H1 (cell line): Measurements from ENCODE around the gene CRPPA. TPM values are rescaled to one million over a fixed set of nuclear protein-coding genes. Genes with fewer than 3 reads are reported as not detected.

Source experiments
- CTCF ChIA-PET: fragments of 300-600 bp; sonication (Branson Sonifier 250); formaldehyde crosslinking; loops from one replicate; lab custom pipeline; 2021; ENCODE audit not compliant: partially characterized antibody; lab: Charles Lee
- POLR2A ChIA-PET: fragments of 300-600 bp; sonication (Branson Sonifier 250); formaldehyde crosslinking; loops from one replicate; lab custom pipeline; 2021; ENCODE audit warnings: inconsistent platforms; ENCODE audit not compliant: partially characterized antibody; lab: Charles Lee
- DNase-seq, 2 experiments: peaks; one replicate each; pipeline versions ENCODE4 v3.0.0 to v3.0.0-alpha.2; 2010 to 2022; ENCODE audit warnings: low spot score in 2 of 2, low read depth in 1 of 2, mixed read lengths in 1 of 2
- FAIRE-seq: peaks from 2 replicates; lab custom pipeline; 2011; peaks lifted over from hg19 to GRCh38; lab: Jason Lieb, UNC
- H2AFZ ChIP-seq: 2 replicates; pipeline ENCODE4 v1.8.1; 2012; ENCODE audit warnings: low read length, inconsistent platforms
- H2AK5ac ChIP-seq: 2 replicates; pipeline ENCODE4 v1.6.1; 2013; ENCODE audit warnings: low read depth, low read length
- H2BK120ac ChIP-seq: replicated peaks from 2 replicates; pipeline ENCODE3; 2013; ENCODE audit warnings: low read depth, low read length, inconsistent platforms
- H2BK12ac ChIP-seq: 2 replicates; pipeline ENCODE4 v1.6.1; 2013; ENCODE audit warnings: low read depth, low read length
- H2BK15ac ChIP-seq: 2 replicates; pipeline ENCODE4 v1.6.1; 2013; ENCODE audit warnings: low read length
- H2BK20ac ChIP-seq: 2 replicates; pipeline ENCODE4 v1.6.1; 2013; ENCODE audit warnings: low read length
- H2BK5ac ChIP-seq: 2 replicates; pipeline ENCODE4 v1.6.1; 2013; ENCODE audit warnings: low read depth, low read length
- H3K14ac ChIP-seq: 2 replicates; pipeline ENCODE4 v1.6.1; 2013; ENCODE audit warnings: inconsistent platforms; ENCODE audit not compliant: insufficient read length
- H3K18ac ChIP-seq: 2 replicates; pipeline ENCODE4 v1.6.1; 2013; ENCODE audit warnings: low read length; ENCODE audit errors: extremely low read depth
- H3K23ac ChIP-seq: 2 replicates; pipeline ENCODE4 v1.6.1; 2013; ENCODE audit warnings: inconsistent platforms; ENCODE audit not compliant: insufficient read length
- H3K23me2 ChIP-seq: 2 replicates; pipeline ENCODE4 v1.6.1; 2013; ENCODE audit warnings: low read depth, low read length
- H3K27ac ChIP-seq: 2 replicates; pipeline ENCODE4 v1.6.1; 2011; ENCODE audit warnings: low read depth, low read length, inconsistent platforms
- H3K27me3 ChIP-seq, 4 experiments: replicated peaks in 1 of 4; 1 replicate in 1 of 4; 2 replicates in 3 of 4; pipeline versions ENCODE4 v1.6.1 to v1.8.1; 2011 to 2013; ENCODE audit warnings: low read length in 3 of 4, mild to moderate bottlenecking in 3 of 4, inconsistent platforms in 2 of 4, mixed read lengths in 2 of 4, moderate library complexity in 1 of 4; ENCODE audit not compliant: control insufficient read depth in 3 of 4, insufficient read depth in 3 of 4; ENCODE audit errors: extremely low read depth in 1 of 4
- H3K36me3 ChIP-seq, 4 experiments: 2 replicates each; pipeline versions ENCODE4 v1.6.1 to v1.8.1; 2011 to 2013; ENCODE audit warnings: mild to moderate bottlenecking in 4 of 4, low read length in 3 of 4, moderate library complexity in 2 of 4, control low read depth in 1 of 4, inconsistent platforms in 1 of 4; ENCODE audit not compliant: insufficient read depth in 4 of 4, control insufficient read depth in 2 of 4
- H3K4ac ChIP-seq: replicated peaks from 2 replicates; pipeline ENCODE3; 2013; ENCODE audit warnings: low read length, low read depth, mixed read lengths, inconsistent platforms; ENCODE audit not compliant: insufficient read length
- H3K4me1 ChIP-seq, 4 experiments: replicated peaks in 1 of 4; 1 replicate in 1 of 4; 2 replicates in 3 of 4; pipeline versions ENCODE4 v1.6.1 to v1.8.1; 2011 to 2013; ENCODE audit warnings: low read length in 3 of 4, inconsistent platforms in 2 of 4, mixed read lengths in 1 of 4; ENCODE audit not compliant: insufficient read depth in 4 of 4, control insufficient read depth in 3 of 4
- H3K4me2 ChIP-seq, 2 experiments: 2 replicates each; pipeline versions ENCODE4 v1.6.1 to v1.8.1; 2011 to 2013; ENCODE audit warnings: low read depth in 2 of 2, low read length in 2 of 2, control low read depth in 1 of 2, inconsistent platforms in 1 of 2, mild to moderate bottlenecking in 1 of 2; ENCODE audit not compliant: insufficient read depth in 1 of 2
- H3K4me3 ChIP-seq, 4 experiments: fragments of 200-600, 300-600 bp in 1 of 4; sonication (generic), shearing (Covaris generic), sonication (Bioruptor Twin) in 1 of 4; 2 replicates each; pipeline versions ENCODE4 v1.5.1 to v1.8.1; 2011 to 2016; ENCODE audit warnings: low read length in 4 of 4, low read depth in 3 of 4, control low read depth in 2 of 4, inconsistent platforms in 2 of 4, mild to moderate bottlenecking in 2 of 4, mixed read lengths in 1 of 4, moderate library complexity in 1 of 4; ENCODE audit not compliant: insufficient read depth in 2 of 4; ENCODE audit errors: extremely low read depth in 1 of 4
- H3K56ac ChIP-seq: replicated peaks from 2 replicates; pipeline ENCODE3; 2013; ENCODE audit warnings: low read depth, mild to moderate bottlenecking, mixed read lengths, low read length, inconsistent platforms; ENCODE audit not compliant: insufficient read length
- H3K79me1 ChIP-seq: 2 replicates; pipeline ENCODE4 v1.6.1; 2013; ENCODE audit warnings: low read depth, low read length, control low read depth
- H3K79me2 ChIP-seq, 2 experiments: 2 replicates each; pipeline versions ENCODE4 v1.6.1 to v1.8.1; 2012 to 2013; ENCODE audit warnings: low read length in 2 of 2, mild to moderate bottlenecking in 2 of 2, inconsistent platforms in 1 of 2; ENCODE audit not compliant: insufficient read depth in 2 of 2, control insufficient read depth in 1 of 2
- H3K9ac ChIP-seq, 4 experiments: replicated peaks in 1 of 4; 1 replicate in 1 of 4; 2 replicates in 3 of 4; pipeline versions ENCODE4 v1.6.1 to v1.8.1; 2011 to 2013; ENCODE audit warnings: low read depth in 3 of 4, low read length in 3 of 4, control low read depth in 2 of 4, mild to moderate bottlenecking in 2 of 4, moderate library complexity in 2 of 4, inconsistent platforms in 1 of 4; ENCODE audit errors: extremely low read depth in 1 of 4
- H3K9me3 ChIP-seq, 2 experiments: 2 replicates each; pipeline versions ENCODE4 v1.6.1 to v1.8.1; 2012 to 2013; ENCODE audit warnings: mild to moderate bottlenecking in 2 of 2, moderate library complexity in 2 of 2, control low read depth in 1 of 2, inconsistent platforms in 1 of 2, low read depth in 1 of 2, low read length in 1 of 2, mixed read lengths in 1 of 2; ENCODE audit not compliant: insufficient read depth in 2 of 2
- H4K20me1 ChIP-seq, 2 experiments: replicated peaks in 1 of 2; 2 replicates each; pipeline versions ENCODE3 to v1.8.1; 2011 to 2013; ENCODE audit warnings: inconsistent platforms in 2 of 2, low read length in 2 of 2, mild to moderate bottlenecking in 1 of 2; ENCODE audit not compliant: insufficient read depth in 2 of 2, control insufficient read depth in 1 of 2
- H4K5ac ChIP-seq: 2 replicates; pipeline ENCODE4 v1.6.1; 2013; ENCODE audit warnings: low read length, low read depth, mixed read lengths, inconsistent platforms; ENCODE audit not compliant: insufficient read length
- H4K8ac ChIP-seq: 2 replicates; pipeline ENCODE4 v1.8.0; 2013; ENCODE audit warnings: mild to moderate bottlenecking, moderate library complexity, low read length, inconsistent platforms; ENCODE audit not compliant: insufficient read depth; ENCODE audit errors: extremely low read depth
- H4K91ac ChIP-seq: replicated peaks from 2 replicates; pipeline ENCODE3; 2013; ENCODE audit warnings: low read length, mixed read lengths, inconsistent platforms; ENCODE audit not compliant: insufficient read length
- HDAC6 ChIP-seq: IDR thresholded peaks from one replicate; pipeline ENCODE4 v1.7.1; 2012; ENCODE audit warnings: low read depth, mild to moderate bottlenecking, inconsistent platforms, low read length, moderate library complexity
- JUND ChIP-seq: IDR thresholded peaks from 2 replicates; pipeline ENCODE4 v1.6.1; 2011; ENCODE audit warnings: mild to moderate bottlenecking, improper control_type of control experiment, low read length
- MAFK ChIP-seq: IDR thresholded peaks from 2 replicates; pipeline ENCODE4 v1.6.1; 2012; ENCODE audit warnings: low read depth, mild to moderate bottlenecking, improper control_type of control experiment, low read length
- NANOG ChIP-seq: IDR thresholded peaks from 2 replicates; pipeline ENCODE4 v1.6.1; 2011; ENCODE audit warnings: low read length, low read depth, mild to moderate bottlenecking, inconsistent platforms; ENCODE audit not compliant: insufficient read depth, poor library complexity, severe bottlenecking
- RXRA ChIP-seq: IDR thresholded peaks from 2 replicates; pipeline ENCODE4 v1.6.1; 2011; ENCODE audit warnings: low read depth, mild to moderate bottlenecking, low read length, moderate library complexity; ENCODE audit not compliant: insufficient read depth
- SIRT6 ChIP-seq: IDR thresholded peaks from one replicate; pipeline ENCODE4 v1.7.1; 2012; ENCODE audit warnings: low read length, inconsistent platforms
- SIX5 ChIP-seq: IDR thresholded peaks from 2 replicates; pipeline ENCODE4 v1.6.1; 2011; ENCODE audit warnings: mild to moderate bottlenecking, low read depth, low read length
- SP2 ChIP-seq: IDR thresholded peaks from 2 replicates; pipeline ENCODE4 v1.6.1; 2012; ENCODE audit warnings: mild to moderate bottlenecking, low read length, inconsistent platforms
- TEAD4 ChIP-seq: IDR thresholded peaks from 2 replicates; pipeline ENCODE4 v1.6.1; 2012; ENCODE audit warnings: low read depth, low read length, inconsistent platforms, mixed read lengths
- ZNF274 ChIP-seq: IDR thresholded peaks from 2 replicates; pipeline ENCODE4 v1.7.0; 2012; ENCODE audit warnings: low read length, borderline replicate concordance; ENCODE audit errors: extremely low read depth
- WGBS, 2 experiments: shearing (Covaris generic) in 1 of 2; methylation state at CpG; one replicate each; pipeline versions ENCODE4 v1.1.6 to v1.1.7; 2013 to 2015; ENCODE audit warnings: low lambda C conversion rate in 2 of 2, mixed read lengths in 2 of 2, inconsistent platforms in 1 of 2, low coverage in 1 of 2, missing lambda C conversion rate in 1 of 2; ENCODE audit not compliant: insufficient replicate concordance in 2 of 2, insufficient coverage in 1 of 2, insufficient read length in 1 of 2; ENCODE audit errors: extremely low coverage in 1 of 2, missing lambda C conversion rate in 1 of 2; 5-methylcytosine and 5-hydroxymethylcytosine counted together
- polyA plus RNA-seq, 7 experiments: library from polyadenylated mRNA; depleted of rRNA in 3 of 7; stranded (reverse) in 5 of 7; unstranded in 2 of 7; fragments of >200 nt in 5 of 7; fragments of 200-250 nt in 2 of 7; gene quantifications; 1 replicate in 5 of 7; 2 replicates in 1 of 7; 4 replicates in 1 of 7; pipeline versions ENCODE4 v1.2.1 to v1.2.3, GENCODE V29; 2011 to 2013; ENCODE audit warnings: missing spikeins in 2 of 7, mixed read lengths in 2 of 7
- total RNA-seq: library from RNA; stranded (reverse); fragmentation: NEBNext Ultra II Directional; extraction: Animal tissue kit (Norgen Biotek cat#: 25700); gene quantifications from 2 replicates; pipeline ENCODE4 v1.2.1, GENCODE V29; 2021
- TF ChIP-seq, protein P1 (sequence below): IDR thresholded peaks from 2 replicates; pipeline ENCODE4 v1.6.1; 2012; ENCODE audit warnings: low read length, inconsistent platforms

CRPPA gene
- total and polyA plus RNA-seq, 2 of the 8 experiments (the other 6 are each of a cell fraction or from before 2014, with no cell fraction given): 0.23 to 0.39 TPM

DNA sequence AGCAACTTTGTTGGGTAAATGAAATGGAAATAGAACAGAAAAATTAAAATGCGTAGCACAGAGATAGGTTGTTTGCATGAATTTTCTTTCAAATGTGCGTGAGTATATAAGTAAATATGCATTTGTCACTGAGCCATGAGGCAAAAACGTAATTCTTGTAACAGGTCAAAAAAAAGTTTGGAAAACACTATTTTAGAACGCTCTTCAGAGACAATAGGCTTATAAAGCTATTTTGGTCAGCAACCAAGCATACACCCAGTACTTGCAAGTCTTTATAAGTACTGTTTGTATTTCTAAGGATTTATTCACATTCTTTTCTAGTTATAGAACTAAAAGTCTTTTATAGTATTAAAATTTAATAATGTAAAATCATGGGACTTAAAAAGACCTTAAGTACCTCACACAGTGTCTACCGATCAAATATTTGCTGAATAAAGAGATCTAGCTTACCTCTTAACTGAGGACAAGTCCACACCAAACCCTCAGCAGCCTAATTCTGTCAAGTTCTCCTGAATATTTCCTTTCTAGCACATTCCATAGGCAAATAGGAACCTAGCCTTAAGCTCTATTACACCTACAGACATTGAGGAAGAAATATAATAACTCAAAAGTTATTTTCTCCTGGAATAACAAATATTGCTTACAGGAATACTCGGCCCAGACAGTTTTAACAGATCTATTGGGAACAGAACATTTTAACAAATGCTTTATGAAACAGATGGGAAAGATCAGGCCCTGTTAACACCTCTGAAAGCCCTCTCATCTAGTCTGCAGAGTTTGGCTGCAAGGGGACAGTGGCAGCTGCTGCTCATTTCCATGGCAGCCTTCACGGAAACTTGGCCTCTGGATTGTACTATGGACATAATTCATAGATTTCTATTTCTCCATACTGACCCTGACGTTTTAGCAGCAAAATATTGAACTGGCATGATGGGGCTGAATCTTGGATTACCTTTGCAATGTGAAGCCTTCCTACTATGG is 8.8 kb downstream of the CRPPA start:
- H4K5ac ChIP-seq: no peak overlapping the region
- H2BK20ac ChIP-seq: no peak overlapping the region
- no peak overlapping the region for H3K56ac ChIP-seq
- H3K14ac ChIP-seq: no peak overlapping the region
- H3K23ac ChIP-seq: no peak overlapping the region
- no peaks in the 10 kb centered on the region for H3K79me2 ChIP-seq
- H3K4me2 ChIP-seq: no peak overlapping the region
- H2BK15ac ChIP-seq: no peak overlapping the region
- no peaks in the 10 kb centered on the region for H3K4me1 ChIP-seq
- POLR2A ChIA-PET: no interaction called here
- H2AK5ac ChIP-seq: no peak overlapping the region
- H2BK12ac ChIP-seq: no peak overlapping the region
- no peaks in the 10 kb centered on the region for H3K36me3 ChIP-seq
- H3K23me2 ChIP-seq: no peaks in the 10 kb centered on the region
- no peaks in the 10 kb centered on the region for H3K9me3 ChIP-seq
- no peak overlapping the region for H3K9ac ChIP-seq
- H3K79me1 ChIP-seq: no peaks in the 10 kb centered on the region
- H3K27ac ChIP-seq: no peak overlapping the region
- H4K20me1 ChIP-seq: no peaks in the 10 kb centered on the region
- H4K91ac ChIP-seq: no peak overlapping the region
- no peaks in the 10 kb centered on the region for H3K27me3 ChIP-seq
- CTCF ChIA-PET: interaction anchor here (1.2 kb wide), 1 partner anchor 20 kb away, joined by 3 read pairs; no protein-coding TSS in a partner anchor
- 92% methylated on average over 8 of the region's 8 CpGs; no CpG with 5 or more reads in 1 of the 2 experiments for WGBS, 2 experiments
- H2AFZ ChIP-seq: no peak overlapping the region
- H4K8ac ChIP-seq: no peak overlapping the region
- H3K4ac ChIP-seq: no peak overlapping the region
- no peak overlapping the region for H2BK120ac ChIP-seq
- H3K18ac ChIP-seq: no peak overlapping the region
- H3K4me3 ChIP-seq: no peak overlapping the region
- no peak overlapping the region for H2BK5ac ChIP-seq
- DNase-seq: no peak
- FAIRE-seq: no peak
- TF ChIP-seq JUND (no peak), ZNF274 (no peak), SP2 (no peak), RXRA (no peak), TEAD4 (no peak), HDAC6 (no peak), SIX5 (no peak), MAFK (no peak), NANOG (no peak), SIRT6 (no peak)
- TF ChIP-seq, protein P1, sequence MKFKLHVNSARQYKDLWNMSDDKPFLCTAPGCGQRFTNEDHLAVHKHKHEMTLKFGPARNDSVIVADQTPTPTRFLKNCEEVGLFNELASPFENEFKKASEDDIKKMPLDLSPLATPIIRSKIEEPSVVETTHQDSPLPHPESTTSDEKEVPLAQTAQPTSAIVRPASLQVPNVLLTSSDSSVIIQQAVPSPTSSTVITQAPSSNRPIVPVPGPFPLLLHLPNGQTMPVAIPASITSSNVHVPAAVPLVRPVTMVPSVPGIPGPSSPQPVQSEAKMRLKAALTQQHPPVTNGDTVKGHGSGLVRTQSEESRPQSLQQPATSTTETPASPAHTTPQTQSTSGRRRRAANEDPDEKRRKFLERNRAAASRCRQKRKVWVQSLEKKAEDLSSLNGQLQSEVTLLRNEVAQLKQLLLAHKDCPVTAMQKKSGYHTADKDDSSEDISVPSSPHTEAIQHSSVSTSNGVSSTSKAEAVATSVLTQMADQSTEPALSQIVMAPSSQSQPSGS: no peak
